SK-N-SH treated with all-trans-retinoic acid at 6 μM for 48 hours (cell line): ENCODE data around the gene CHN1.

Experiments used
- ATAC-seq: fragments of 200-7000 bp; cut with Tn5 transposase; 3 replicates; pipeline ENCODE4 v1.9.1; 2020; ENCODE audit warnings: mild to moderate bottlenecking, moderate library complexity
- BACH2 ChIP-seq: fragments of 250-450 bp; sonication (Bioruptor Pico); IDR thresholded peaks from 2 replicates; pipeline ENCODE4 v1.9.0; 2021; ENCODE audit warnings: mild to moderate bottlenecking, borderline replicate concordance
- CSDC2 ChIP-seq: fragments of 250-450 bp; sonication (Bioruptor Pico); IDR thresholded peaks from 2 replicates; pipeline ENCODE4 v1.5.0; 2020; ENCODE audit warnings: mild to moderate bottlenecking, moderate library complexity
- ESRRG ChIP-seq: fragments of 250-450 bp; sonication (Bioruptor Pico); IDR thresholded peaks from 2 replicates; pipeline ENCODE4 v1.6.1; 2021; ENCODE audit warnings: mild to moderate bottlenecking
- GLIS3 ChIP-seq: fragments of 250-450 bp; sonication (Bioruptor Pico); IDR thresholded peaks from 2 replicates; pipeline ENCODE4 v1.5.0; 2020; ENCODE audit warnings: mild to moderate bottlenecking, moderate library complexity
- ISL1 ChIP-seq: fragments of 250-450 bp; sonication (Bioruptor Pico); IDR thresholded peaks from 2 replicates; pipeline ENCODE4 v2.1.2; 2022; ENCODE audit warnings: mild to moderate bottlenecking, moderate library complexity
- OSR1 ChIP-seq: fragments of 250-450 bp; sonication (Bioruptor Pico); IDR thresholded peaks from 2 replicates; pipeline ENCODE4 v1.8.0; 2022; ENCODE audit warnings: moderate library complexity, mild to moderate bottlenecking, inconsistent platforms
- PATZ1 ChIP-seq: fragments of 250-450 bp; sonication (Bioruptor Pico); IDR thresholded peaks from 2 replicates; pipeline ENCODE4 v1.8.0; 2020; ENCODE audit warnings: mild to moderate bottlenecking, moderate library complexity, borderline replicate concordance
- POU6F1 ChIP-seq: fragments of 250-450 bp; sonication (Bioruptor Pico); IDR thresholded peaks from 2 replicates; pipeline ENCODE4 v1.8.0; 2021; ENCODE audit warnings: low read depth, mild to moderate bottlenecking, moderate library complexity, borderline replicate concordance
- PPARA ChIP-seq: fragments of 250-450 bp; sonication (Bioruptor Pico); IDR thresholded peaks from 2 replicates; pipeline ENCODE4 v1.5.0; 2020; ENCODE audit warnings: mild to moderate bottlenecking, borderline replicate concordance
- RARB ChIP-seq: fragments of 250-450 bp; sonication (Bioruptor Pico); IDR thresholded peaks from 2 replicates; pipeline ENCODE4 v1.8.0; 2021; ENCODE audit warnings: mild to moderate bottlenecking, moderate library complexity
- TCF4 ChIP-seq: fragments of 250-450 bp; sonication (Bioruptor Pico); IDR thresholded peaks from 2 replicates; pipeline ENCODE4 v1.8.0; 2021; ENCODE audit warnings: mild to moderate bottlenecking, moderate library complexity, borderline replicate concordance
- TOX ChIP-seq: fragments of 250-450 bp; sonication (Bioruptor Pico); IDR thresholded peaks from 2 replicates; pipeline ENCODE4 v1.8.0; 2021; ENCODE audit warnings: mild to moderate bottlenecking, moderate library complexity, borderline replicate concordance
- ZC3H10 ChIP-seq: fragments of 250-450 bp; sonication (Bioruptor Pico); IDR thresholded peaks from 2 replicates; pipeline ENCODE4 v1.5.1; 2021; ENCODE audit warnings: mild to moderate bottlenecking, moderate library complexity
- ZFP3 ChIP-seq: fragments of 250-450 bp; sonication (Bioruptor Pico); IDR thresholded peaks from 2 replicates; pipeline ENCODE4 v1.5.0; 2020; ENCODE audit warnings: mild to moderate bottlenecking, moderate library complexity
- ZFP30 ChIP-seq: fragments of 450-650 bp; formaldehyde crosslinking; IDR thresholded peaks from 2 replicates; pipeline ENCODE4 v1.5.0; 2022; ENCODE audit warnings: mild to moderate bottlenecking, moderate library complexity
- ZNF565 ChIP-seq: fragments of 450-650 bp; formaldehyde crosslinking; conservative IDR thresholded peaks from 2 replicates; pipeline ENCODE4 v1.5.0; 2020; ENCODE audit warnings: low read depth, mild to moderate bottlenecking, moderate library complexity
- ZNF70 ChIP-seq: fragments of 450-650 bp; formaldehyde crosslinking; IDR thresholded peaks from 2 replicates; pipeline ENCODE4 v1.5.0; 2020; ENCODE audit warnings: mild to moderate bottlenecking, moderate library complexity
- ZNF8 ChIP-seq: fragments of 450-650 bp; formaldehyde crosslinking; IDR thresholded peaks from 2 replicates; pipeline ENCODE4 v1.5.0; 2020; ENCODE audit warnings: mild to moderate bottlenecking, moderate library complexity
- TF ChIP-seq, protein P1 (sequence below): fragments of 250-450 bp; sonication (Bioruptor Pico); IDR thresholded peaks from 2 replicates; pipeline ENCODE4 v1.5.0; 2020; ENCODE audit warnings: mild to moderate bottlenecking, moderate library complexity
- TF ChIP-seq, protein P2 (sequence below): fragments of 250-450 bp; sonication (Bioruptor Pico); IDR thresholded peaks from 2 replicates; pipeline ENCODE4 v1.5.1; 2021; ENCODE audit warnings: mild to moderate bottlenecking, moderate library complexity
- TF ChIP-seq, protein P3 (sequence below): fragments of 250-450 bp; sonication (Bioruptor Pico); IDR thresholded peaks from 2 replicates; pipeline ENCODE4 v1.5.1; 2020; ENCODE audit warnings: low read depth, mild to moderate bottlenecking, moderate library complexity

CHN1 gene

DNA sequence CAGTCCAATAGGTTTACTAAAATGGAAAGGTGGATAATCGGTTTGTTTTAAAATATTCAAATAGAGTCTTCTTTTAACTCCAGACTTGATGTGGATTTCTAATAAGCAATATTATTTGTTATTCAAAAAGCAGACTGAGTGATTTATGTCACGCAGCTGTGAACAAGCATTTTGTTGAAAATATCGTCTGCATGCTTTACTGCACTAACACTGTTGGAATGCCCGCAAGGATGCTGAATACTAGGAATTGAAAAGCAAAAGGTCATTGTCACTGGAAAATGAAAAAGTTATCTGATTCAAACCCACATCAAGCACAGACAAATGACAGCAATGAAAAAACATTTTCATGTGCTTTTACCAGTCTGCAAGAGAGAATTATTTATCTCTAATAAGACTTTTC, 31.1 kb downstream of the CHN1 start:
- ATAC-seq, result no peak
- TF ChIP-seq ZNF565, result no peak
- no peak for TF ChIP-seq ZNF8
- TF ChIP-seq, protein P1, sequence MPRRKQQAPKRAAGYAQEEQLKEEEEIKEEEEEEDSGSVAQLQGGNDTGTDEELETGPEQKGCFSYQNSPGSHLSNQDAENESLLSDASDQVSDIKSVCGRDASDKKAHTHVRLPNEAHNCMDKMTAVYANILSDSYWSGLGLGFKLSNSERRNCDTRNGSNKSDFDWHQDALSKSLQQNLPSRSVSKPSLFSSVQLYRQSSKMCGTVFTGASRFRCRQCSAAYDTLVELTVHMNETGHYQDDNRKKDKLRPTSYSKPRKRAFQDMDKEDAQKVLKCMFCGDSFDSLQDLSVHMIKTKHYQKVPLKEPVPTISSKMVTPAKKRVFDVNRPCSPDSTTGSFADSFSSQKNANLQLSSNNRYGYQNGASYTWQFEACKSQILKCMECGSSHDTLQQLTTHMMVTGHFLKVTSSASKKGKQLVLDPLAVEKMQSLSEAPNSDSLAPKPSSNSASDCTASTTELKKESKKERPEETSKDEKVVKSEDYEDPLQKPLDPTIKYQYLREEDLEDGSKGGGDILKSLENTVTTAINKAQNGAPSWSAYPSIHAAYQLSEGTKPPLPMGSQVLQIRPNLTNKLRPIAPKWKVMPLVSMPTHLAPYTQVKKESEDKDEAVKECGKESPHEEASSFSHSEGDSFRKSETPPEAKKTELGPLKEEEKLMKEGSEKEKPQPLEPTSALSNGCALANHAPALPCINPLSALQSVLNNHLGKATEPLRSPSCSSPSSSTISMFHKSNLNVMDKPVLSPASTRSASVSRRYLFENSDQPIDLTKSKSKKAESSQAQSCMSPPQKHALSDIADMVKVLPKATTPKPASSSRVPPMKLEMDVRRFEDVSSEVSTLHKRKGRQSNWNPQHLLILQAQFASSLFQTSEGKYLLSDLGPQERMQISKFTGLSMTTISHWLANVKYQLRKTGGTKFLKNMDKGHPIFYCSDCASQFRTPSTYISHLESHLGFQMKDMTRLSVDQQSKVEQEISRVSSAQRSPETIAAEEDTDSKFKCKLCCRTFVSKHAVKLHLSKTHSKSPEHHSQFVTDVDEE (CRISPR knock-in tag), result no peak
- no peak for TF ChIP-seq BACH2
- TF ChIP-seq ZC3H10 (CRISPR knock-in tag), result no peak
- no peak for TF ChIP-seq ZFP3
- TF ChIP-seq, protein P2, sequence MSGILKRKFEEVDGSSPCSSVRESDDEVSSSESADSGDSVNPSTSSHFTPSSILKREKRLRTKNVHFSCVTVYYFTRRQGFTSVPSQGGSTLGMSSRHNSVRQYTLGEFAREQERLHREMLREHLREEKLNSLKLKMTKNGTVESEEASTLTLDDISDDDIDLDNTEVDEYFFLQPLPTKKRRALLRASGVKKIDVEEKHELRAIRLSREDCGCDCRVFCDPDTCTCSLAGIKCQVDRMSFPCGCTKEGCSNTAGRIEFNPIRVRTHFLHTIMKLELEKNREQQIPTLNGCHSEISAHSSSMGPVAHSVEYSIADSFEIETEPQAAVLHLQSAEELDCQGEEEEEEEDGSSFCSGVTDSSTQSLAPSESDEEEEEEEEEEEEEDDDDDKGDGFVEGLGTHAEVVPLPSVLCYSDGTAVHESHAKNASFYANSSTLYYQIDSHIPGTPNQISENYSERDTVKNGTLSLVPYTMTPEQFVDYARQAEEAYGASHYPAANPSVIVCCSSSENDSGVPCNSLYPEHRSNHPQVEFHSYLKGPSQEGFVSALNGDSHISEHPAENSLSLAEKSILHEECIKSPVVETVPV, result no peak
- TF ChIP-seq ISL1 (CRISPR knock-in tag), result no peak
- TF ChIP-seq GLIS3, result no peak
- no peak for TF ChIP-seq ZFP30 (CRISPR knock-in tag)
- no peak for TF ChIP-seq RARB
- TF ChIP-seq POU6F1 (CRISPR knock-in tag), result no peak
- TF ChIP-seq TOX (CRISPR knock-in tag), result no peak
- TF ChIP-seq PPARA, result no peak
- TF ChIP-seq CSDC2, result no peak
- no peak for TF ChIP-seq PATZ1 (CRISPR knock-in tag)

- no peak for TF ChIP-seq TCF4 (CRISPR knock-in tag)
- TF ChIP-seq, protein P2, result no peak
- no peak for TF ChIP-seq ZFP30 (CRISPR knock-in tag)
- no peak for TF ChIP-seq ZNF70 (CRISPR knock-in tag)
- peak; percentile 58 for ATAC-seq
Measured at GRCh38 chr2:174972924-174973323, 32.3 kb downstream of the CHN1 start.

- TF ChIP-seq ISL1 (CRISPR knock-in tag) (0 out of 2 replicates have a peak, but pooled peaks have one; percentile 31), ZFP3 (no peak)
- peak; percentile 87 for ATAC-seq
Measured at GRCh38 chr2:174971868-174972781, 33.1 kb downstream of the CHN1 start.

- no peak for ATAC-seq
- TF ChIP-seq RARB (no peak), GLIS3 (no peak), ISL1 (CRISPR knock-in tag) (no peak), OSR1 (CRISPR knock-in tag) (no peak), PPARA (no peak), ZFP30 (CRISPR knock-in tag) (no peak), POU6F1 (CRISPR knock-in tag) (no peak), ESRRG (CRISPR knock-in tag) (no peak), ZNF8 (no peak), CSDC2 (no peak), ZC3H10 (CRISPR knock-in tag) (no peak), ZNF70 (CRISPR knock-in tag) (no peak)
- TF ChIP-seq, protein P3, sequence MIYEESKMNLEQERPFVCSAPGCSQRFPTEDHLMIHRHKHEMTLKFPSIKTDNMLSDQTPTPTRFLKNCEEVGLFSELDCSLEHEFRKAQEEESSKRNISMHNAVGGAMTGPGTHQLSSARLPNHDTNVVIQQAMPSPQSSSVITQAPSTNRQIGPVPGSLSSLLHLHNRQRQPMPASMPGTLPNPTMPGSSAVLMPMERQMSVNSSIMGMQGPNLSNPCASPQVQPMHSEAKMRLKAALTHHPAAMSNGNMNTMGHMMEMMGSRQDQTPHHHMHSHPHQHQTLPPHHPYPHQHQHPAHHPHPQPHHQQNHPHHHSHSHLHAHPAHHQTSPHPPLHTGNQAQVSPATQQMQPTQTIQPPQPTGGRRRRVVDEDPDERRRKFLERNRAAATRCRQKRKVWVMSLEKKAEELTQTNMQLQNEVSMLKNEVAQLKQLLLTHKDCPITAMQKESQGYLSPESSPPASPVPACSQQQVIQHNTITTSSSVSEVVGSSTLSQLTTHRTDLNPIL (CRISPR knock-in tag), result no peak
- TF ChIP-seq, protein P2, result no peak
Measured at GRCh38 chr2:174970092-174970491, 35.1 kb downstream of the CHN1 start.
